Kidney (tissue), 22 donors: ENCODE data around the gene MCF2L. TPM values are rescaled to one million over a fixed set of nuclear protein-coding genes. Genes with fewer than 3 reads are reported as not detected.

Experiments used
- DNase-seq, 5 donors: peaks; one replicate each; pipeline ENCODE4 v3.0.0-alpha.2; 2013 to 2020
- FAIRE-seq: peaks from 2 replicates; lab custom pipeline; 2012; peaks lifted over from hg19 to GRCh38; lab: Jason Lieb, UNC
- H3K27ac ChIP-seq, 2 donors: one replicate each; pipeline ENCODE4 v1.7.0; 2013; ENCODE audit warnings: low read depth in 2 of 2, low read length in 2 of 2, inconsistent platforms in 1 of 2
- H3K27me3 ChIP-seq: one replicate; pipeline ENCODE4 v1.7.1; 2013; ENCODE audit warnings: low read length, inconsistent platforms; ENCODE audit not compliant: control insufficient read depth, insufficient read depth
- H3K36me3 ChIP-seq, 3 donors: one replicate each; pipeline versions ENCODE4 v1.7.0 to v1.7.1; 2013; ENCODE audit warnings: low read length in 3 of 3, control low read depth in 1 of 3, inconsistent platforms in 1 of 3; ENCODE audit not compliant: insufficient read depth in 3 of 3, control insufficient read depth in 2 of 3
- H3K4me1 ChIP-seq, 3 donors: one replicate each; pipeline versions ENCODE4 v1.7.0 to v1.7.1; 2013; ENCODE audit warnings: low read length in 3 of 3, inconsistent platforms in 1 of 3, low read depth in 1 of 3; ENCODE audit not compliant: control insufficient read depth in 2 of 3, insufficient read depth in 2 of 3
- H3K4me3 ChIP-seq, 3 donors: one replicate each; pipeline versions ENCODE4 v1.7.0 to v1.8.1; 2013; ENCODE audit warnings: low read length in 3 of 3, control low read depth in 1 of 3, inconsistent platforms in 1 of 3
- H3K9ac ChIP-seq, 3 donors: one replicate each; pipeline versions ENCODE4 v1.7.0 to v1.7.1; 2013; ENCODE audit warnings: low read length in 3 of 3, control low read depth in 1 of 3, inconsistent platforms in 1 of 3
- H3K9me3 ChIP-seq, 3 donors: one replicate each; pipeline versions ENCODE4 v1.7.0 to v1.7.1; 2013; ENCODE audit warnings: low read length in 3 of 3, control low read depth in 1 of 3, inconsistent platforms in 1 of 3; ENCODE audit not compliant: control insufficient read depth in 2 of 3, insufficient read depth in 1 of 3
- intact Hi-C: fragments of 100-400 bp; cut with DNase I; formaldehyde crosslinking; loops from one replicate; pipeline ENCODE4 v1.11.1; 2022
- long read RNA-seq, 10 donors: library from polyadenylated mRNA in 1 of 10; unstranded in 1 of 10; transcript quantifications; one replicate each; pipeline ENCODE4 v2.0.0 and lab custom pipeline, GENCODE V29; 2021 to 2026
- polyA plus RNA-seq: library from polyadenylated mRNA; stranded (reverse); fragments of 350-450 nt; fragmentation: Illumina TruSeq; extraction: RNeasy Lipid Tissue Mini Kit (QIAGEN cat#74804); gene quantifications from one replicate; pipeline ENCODE4 v1.2.3, GENCODE V29; 2014; ENCODE audit warnings: low read depth, low replicate concordance; ENCODE audit not compliant: insufficient read depth
- total RNA-seq: library from RNA; stranded (reverse); fragmentation: NEBNext Ultra II Directional; extraction: Animal tissue kit (Norgen Biotek cat#: 25700); gene quantifications from one replicate; pipeline ENCODE4 v1.2.1, GENCODE V29; 2021
- TF ChIP-seq, protein P1 (sequence below): IDR thresholded peaks from 3 replicates; pipeline ENCODE4 v1.5.1; 2012; ENCODE audit warnings: mild to moderate bottlenecking, moderate library complexity, borderline replicate concordance; ENCODE audit not compliant: insufficient read depth; ENCODE audit errors: extremely low read depth
- donor health status: control.
- donor health status: control.
- donor health status: control.
- donor health status: control.
- donor health status: control.
- donor health status: DM: yes; HTN: yes; CAD: no.
- donor health status: Normal renal cell carcinoma (clear cell type).

MCF2L gene, protein sequence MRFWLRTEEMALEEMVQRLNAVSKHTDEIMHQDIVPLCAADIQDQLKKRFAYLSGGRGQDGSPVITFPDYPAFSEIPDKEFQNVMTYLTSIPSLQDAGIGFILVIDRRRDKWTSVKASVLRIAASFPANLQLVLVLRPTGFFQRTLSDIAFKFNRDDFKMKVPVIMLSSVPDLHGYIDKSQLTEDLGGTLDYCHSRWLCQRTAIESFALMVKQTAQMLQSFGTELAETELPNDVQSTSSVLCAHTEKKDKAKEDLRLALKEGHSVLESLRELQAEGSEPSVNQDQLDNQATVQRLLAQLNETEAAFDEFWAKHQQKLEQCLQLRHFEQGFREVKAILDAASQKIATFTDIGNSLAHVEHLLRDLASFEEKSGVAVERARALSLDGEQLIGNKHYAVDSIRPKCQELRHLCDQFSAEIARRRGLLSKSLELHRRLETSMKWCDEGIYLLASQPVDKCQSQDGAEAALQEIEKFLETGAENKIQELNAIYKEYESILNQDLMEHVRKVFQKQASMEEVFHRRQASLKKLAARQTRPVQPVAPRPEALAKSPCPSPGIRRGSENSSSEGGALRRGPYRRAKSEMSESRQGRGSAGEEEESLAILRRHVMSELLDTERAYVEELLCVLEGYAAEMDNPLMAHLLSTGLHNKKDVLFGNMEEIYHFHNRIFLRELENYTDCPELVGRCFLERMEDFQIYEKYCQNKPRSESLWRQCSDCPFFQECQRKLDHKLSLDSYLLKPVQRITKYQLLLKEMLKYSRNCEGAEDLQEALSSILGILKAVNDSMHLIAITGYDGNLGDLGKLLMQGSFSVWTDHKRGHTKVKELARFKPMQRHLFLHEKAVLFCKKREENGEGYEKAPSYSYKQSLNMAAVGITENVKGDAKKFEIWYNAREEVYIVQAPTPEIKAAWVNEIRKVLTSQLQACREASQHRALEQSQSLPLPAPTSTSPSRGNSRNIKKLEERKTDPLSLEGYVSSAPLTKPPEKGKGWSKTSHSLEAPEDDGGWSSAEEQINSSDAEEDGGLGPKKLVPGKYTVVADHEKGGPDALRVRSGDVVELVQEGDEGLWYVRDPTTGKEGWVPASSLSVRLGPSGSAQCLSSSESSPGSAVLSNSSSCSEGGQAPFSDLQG
- total RNA-seq, result 61.9 TPM
- polyA plus RNA-seq, result 12.1 TPM
- long read RNA-seq, donor 1, full-length matches to known transcripts, result 3 of 3 reads
- long read RNA-seq, donor 1, partial matches to known transcripts, result 0 of 3 reads
- long read RNA-seq, donor 1, other reads (novel, unspliced or antisense), result 0 of 3 reads
- long read RNA-seq, donor 2, partial matches to known transcripts, result 5 of 6 reads
- long read RNA-seq, donor 2, other reads (novel, unspliced or antisense), result 0 of 6 reads
- long read RNA-seq, donor 3, result 0 reads
- long read RNA-seq, donor 4, result 0 reads
- long read RNA-seq, donor 5, result 0 reads
- long read RNA-seq, donor 6, result 0 reads
- long read RNA-seq, donor 7, partial matches to known transcripts, result 9 of 23 reads
- long read RNA-seq, donor 7, other reads (novel, unspliced or antisense), result 12 of 23 reads
- long read RNA-seq, donor 8, result 0 reads
- long read RNA-seq, donor 9, result 0 reads
- long read RNA-seq, donor 10, result 0 reads

DNA sequence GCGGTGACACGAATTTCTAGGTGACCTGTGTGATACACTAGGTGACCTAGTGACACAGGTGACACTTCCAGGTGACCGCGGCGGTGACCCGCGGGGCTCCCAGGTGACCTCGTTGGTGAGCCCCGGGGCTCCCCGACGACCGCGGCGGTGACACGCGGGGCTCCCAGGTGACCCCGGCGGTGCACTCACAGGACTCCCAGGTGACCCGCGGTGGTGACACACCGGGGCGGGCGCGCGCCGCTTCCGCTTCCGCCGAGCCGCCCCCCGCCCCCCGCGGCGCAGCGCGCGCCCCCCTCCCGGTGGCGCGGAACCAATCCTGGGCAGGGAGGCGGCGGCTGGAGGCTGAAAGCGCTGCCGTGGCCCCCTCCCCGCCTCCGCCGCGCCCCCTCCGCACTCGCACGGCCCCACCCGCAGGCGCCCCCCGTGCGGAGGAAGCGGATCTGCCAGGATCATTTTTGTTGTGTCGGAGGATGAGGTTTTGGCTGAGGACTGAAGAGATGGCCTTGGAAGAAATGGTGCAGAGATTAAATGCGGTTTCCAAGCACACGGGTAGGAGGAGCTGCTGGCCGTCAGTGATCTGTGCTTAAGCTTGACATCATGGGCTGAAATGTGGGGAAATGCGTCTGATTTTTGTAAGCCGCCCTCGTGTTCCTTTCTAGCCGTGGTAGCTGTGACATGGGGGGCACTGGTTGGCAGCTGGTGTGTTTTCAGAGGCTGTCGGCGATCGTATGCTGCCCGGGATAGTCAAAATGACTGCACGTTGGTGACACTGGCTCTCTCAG, at the start of gene MCF2L:
TSS of gene MCF2L (plus strand) at position 305 of the 782 bp plus-strand sequence. CDS start at position 471, 166 bp downstream.
- Histone ChIP-seq H3K27ac (peak within 1 kb of the TSS; percentile 59 to 76), H3K9ac (peak within 1 kb of the TSS in 2 of 3 donors; percentile 35 to 67), H3K27me3 (no peaks in the 10 kb centered on the region), H3K4me1 (peaks cover 0 to 9% (median 0%) of the 10 kb centered on the region in 3 donors), H3K9me3 (no peaks in the 10 kb centered on the region), H3K4me3 (peak within 1 kb of the TSS; percentile 59 to 68 (median 64)), H3K36me3 (no peaks in the 10 kb centered on the region)
- FAIRE-seq (no peak), DNase-seq (peak in 4 of 5 donors; percentile 74 to 81 (median 80))
- intact Hi-C loops, result no loop called here
- TF ChIP-seq, protein P1, sequence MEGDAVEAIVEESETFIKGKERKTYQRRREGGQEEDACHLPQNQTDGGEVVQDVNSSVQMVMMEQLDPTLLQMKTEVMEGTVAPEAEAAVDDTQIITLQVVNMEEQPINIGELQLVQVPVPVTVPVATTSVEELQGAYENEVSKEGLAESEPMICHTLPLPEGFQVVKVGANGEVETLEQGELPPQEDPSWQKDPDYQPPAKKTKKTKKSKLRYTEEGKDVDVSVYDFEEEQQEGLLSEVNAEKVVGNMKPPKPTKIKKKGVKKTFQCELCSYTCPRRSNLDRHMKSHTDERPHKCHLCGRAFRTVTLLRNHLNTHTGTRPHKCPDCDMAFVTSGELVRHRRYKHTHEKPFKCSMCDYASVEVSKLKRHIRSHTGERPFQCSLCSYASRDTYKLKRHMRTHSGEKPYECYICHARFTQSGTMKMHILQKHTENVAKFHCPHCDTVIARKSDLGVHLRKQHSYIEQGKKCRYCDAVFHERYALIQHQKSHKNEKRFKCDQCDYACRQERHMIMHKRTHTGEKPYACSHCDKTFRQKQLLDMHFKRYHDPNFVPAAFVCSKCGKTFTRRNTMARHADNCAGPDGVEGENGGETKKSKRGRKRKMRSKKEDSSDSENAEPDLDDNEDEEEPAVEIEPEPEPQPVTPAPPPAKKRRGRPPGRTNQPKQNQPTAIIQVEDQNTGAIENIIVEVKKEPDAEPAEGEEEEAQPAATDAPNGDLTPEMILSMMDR, result peak; percentile 20

DNA sequence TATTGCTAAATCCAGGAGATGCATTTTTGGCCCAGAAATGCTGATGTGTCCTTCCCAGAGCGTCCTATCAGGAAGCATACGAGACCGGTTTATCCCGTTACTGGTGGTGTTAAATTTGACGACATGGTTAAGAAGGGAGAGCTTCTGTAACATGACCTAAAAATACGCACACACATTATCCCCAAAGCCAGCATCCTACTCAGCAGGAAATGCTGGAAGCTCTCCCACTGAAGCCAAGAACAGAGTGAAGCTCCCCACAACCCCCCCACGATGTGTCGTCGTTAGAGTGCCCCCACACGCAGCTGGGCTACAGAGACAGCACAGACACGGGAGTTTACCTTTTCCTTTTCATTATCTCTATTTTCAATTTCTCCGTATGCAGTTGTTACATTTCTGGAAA, 45.1 kb upstream of the MCF2L start:
- TF ChIP-seq, protein P1, result no peak

More for the DNA sequence above, 45.1 kb upstream of the MCF2L start:
- H3K4me1 ChIP-seq, result peaks cover 0 to 7% (median 7%) of the 10 kb centered on the region in 3 donors
- H3K4me3 ChIP-seq, result no peak overlapping the region
- intact Hi-C loops, result no loop called here
- H3K9ac ChIP-seq, result no peak overlapping the region
- H3K27ac ChIP-seq, result no peak overlapping the region
- FAIRE-seq, result no peak
- H3K9me3 ChIP-seq, result no peaks in the 10 kb centered on the region
- no peaks in the 10 kb centered on the region for H3K27me3 ChIP-seq
- peaks cover 0 to 4% (median 0%) of the 10 kb centered on the region in 3 donors for H3K36me3 ChIP-seq
- no peak for DNase-seq
